HAP-1 (cell line): ENCODE data around the gene TSNAX.

ENCODE experiments used
- DNase-seq, 2 experiments: peaks; one replicate each; pipeline ENCODE4 v3.0.0-alpha.2; 2016 to 2020; ENCODE audit warnings: low spot score in 2 of 2
- H3K27me3 ChIP-seq: fragments of 250-450 bp; sonication (Bioruptor Pico); 2 replicates; pipeline ENCODE4 v1.5.1; 2020; ENCODE audit warnings: low read depth, mild to moderate bottlenecking, moderate library complexity
- H3K36me3 ChIP-seq: fragments of 250-450 bp; sonication (Bioruptor Pico); replicated peaks from 2 replicates; pipeline ENCODE4 v1.5.1; 2020; ENCODE audit warnings: mild to moderate bottlenecking
- H3K4me1 ChIP-seq: fragments of 250-450 bp; sonication (Bioruptor Pico); 2 replicates; pipeline ENCODE4 v1.5.1; 2020; ENCODE audit warnings: mild to moderate bottlenecking
- H3K4me3 ChIP-seq: fragments of 250-450 bp; sonication (Bioruptor Pico); 2 replicates; pipeline ENCODE4 v1.5.1; 2020; ENCODE audit warnings: mild to moderate bottlenecking, moderate library complexity
- H3K9me3 ChIP-seq: fragments of 250-450 bp; sonication (Bioruptor Pico); 2 replicates; pipeline ENCODE4 v1.5.1; 2020; ENCODE audit warnings: mild to moderate bottlenecking, moderate library complexity
- in situ Hi-C: fragments of 300-500 bp; cut with MboI; formaldehyde crosslinking; loops from 3 replicates; pipeline ENCODE4 v1.14.3; 2020; ENCODE audit warnings: low sequenced_read_pairs, inconsistent platforms, mixed read lengths

The TSNAX gene

DNA sequence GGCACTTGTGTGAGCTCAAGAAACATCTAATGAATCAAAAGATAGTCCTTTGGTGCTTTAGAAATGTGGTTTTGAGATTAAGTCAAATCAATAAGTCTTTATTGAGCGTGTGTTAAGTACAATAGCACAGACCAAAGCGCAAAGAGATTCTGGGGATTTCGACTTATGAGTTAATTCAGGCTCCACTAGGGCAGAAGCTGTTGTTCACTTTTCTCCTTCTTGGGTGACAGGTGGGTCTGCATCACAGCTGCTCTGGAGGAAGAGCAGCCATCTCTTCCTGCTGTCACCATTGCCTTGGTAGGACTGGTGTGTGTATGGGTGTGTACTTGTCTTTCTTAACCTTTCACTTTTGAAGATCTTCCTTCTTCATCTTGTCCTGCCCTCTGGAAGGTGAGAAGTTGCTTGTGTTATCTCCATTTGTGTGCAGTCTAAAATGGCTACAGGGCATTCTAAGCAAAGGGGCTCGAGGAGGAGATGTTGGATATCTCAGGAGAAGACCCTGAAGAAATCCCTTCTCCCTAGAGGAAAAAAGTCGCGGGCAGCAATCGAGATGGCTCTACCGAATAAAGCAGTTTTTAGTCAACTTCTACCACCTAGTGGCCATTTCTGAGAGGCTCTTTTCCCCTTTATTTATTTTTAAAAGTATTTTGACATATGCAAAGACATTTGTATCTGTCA is 75.3 kb downstream of the TSNAX start:
- H3K9me3 ChIP-seq: 0 out of 2 replicates have a peak, but pooled peaks cover 2% of the 10 kb centered on the region
- in situ Hi-C loops: no loop called here
- H3K27me3 ChIP-seq: peaks cover 11% of the 10 kb centered on the region
- peak overlapping the region; percentile 21 for H3K4me3 ChIP-seq
- H3K4me1 ChIP-seq: peaks cover 5% of the 10 kb centered on the region
- peak; percentile 68 to 79 for DNase-seq
- no peaks in the 10 kb centered on the region; the same call in 1 of the 2 replicates for H3K36me3 ChIP-seq

DNA sequence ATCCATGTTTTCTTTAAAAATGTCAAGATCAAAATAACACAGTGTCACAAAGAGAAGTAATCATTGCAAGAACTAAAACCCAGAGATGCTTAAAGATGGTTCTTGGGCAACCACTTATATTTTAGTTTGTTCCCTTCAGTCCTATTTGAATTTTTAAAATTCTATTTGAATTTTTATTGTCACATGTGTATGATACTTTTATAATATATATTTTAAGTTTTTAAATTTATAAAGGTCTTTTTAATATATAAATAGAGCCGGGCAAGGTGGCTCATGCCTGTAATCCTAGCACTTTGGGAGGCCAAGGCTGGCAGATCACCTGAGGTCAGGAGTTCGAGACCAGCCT is 75.8 kb downstream of the TSNAX start:
- Histone ChIP-seq H3K9me3 (0 out of 2 replicates have a peak, but pooled peaks cover 2% of the 10 kb centered on the region), H3K36me3 (no peaks in the 10 kb centered on the region; the same call in 1 of the 2 replicates), H3K27me3 (peaks cover 11% of the 10 kb centered on the region), H3K4me3 (no peak overlapping the region), H3K4me1 (peaks cover 5% of the 10 kb centered on the region)
- no peak for DNase-seq
- in situ Hi-C loops: no loop called here

- 0 out of 2 replicates have a peak, but pooled peaks cover 2% of the 10 kb centered on the region for H3K9me3 ChIP-seq
- H3K4me1 ChIP-seq: peaks cover 5% of the 10 kb centered on the region
- no peaks in the 10 kb centered on the region; the same call in 1 of the 2 replicates for H3K36me3 ChIP-seq
- no peak overlapping the region for H3K4me3 ChIP-seq
- peaks cover 11% of the 10 kb centered on the region for H3K27me3 ChIP-seq
- in situ Hi-C loops: no loop called here
- no peak for DNase-seq
These were observed 77.0 kb downstream of the TSNAX start for GRCh38 chr1:231605149-231606100.

DNA sequence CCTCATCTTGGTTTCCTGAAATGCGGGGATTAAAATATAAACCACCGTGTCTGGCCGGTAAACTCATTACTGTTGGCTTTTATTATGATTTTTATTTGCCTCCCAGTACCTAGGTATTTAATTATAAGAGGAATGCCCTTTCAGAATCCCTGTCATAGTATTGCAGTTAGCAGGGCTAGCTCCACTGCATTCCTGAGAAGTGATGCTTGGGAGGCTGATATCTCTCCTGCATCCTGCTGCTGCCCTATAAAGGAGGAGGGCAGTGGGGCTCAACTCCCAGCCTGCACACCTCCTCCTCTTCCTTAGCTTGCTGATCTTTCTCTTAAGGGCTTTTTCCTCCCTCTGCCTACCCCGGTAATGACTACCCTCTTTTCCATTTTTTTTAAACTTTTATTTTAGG is 78.2 kb downstream of the TSNAX start:
- 0 out of 2 replicates have a peak, but pooled peaks cover 2% of the 10 kb centered on the region for H3K9me3 ChIP-seq
- in situ Hi-C loops: no loop called here
- peaks cover 5% of the 10 kb centered on the region for H3K4me1 ChIP-seq
- no peak overlapping the region for H3K4me3 ChIP-seq
- H3K36me3 ChIP-seq: no peaks in the 10 kb centered on the region; the same call in 1 of the 2 replicates
- DNase-seq: no peak
- H3K27me3 ChIP-seq: peaks cover 15% of the 10 kb centered on the region

GRCh38 chr1:231610388-231610787 is 81.9 kb downstream of the TSNAX start:
- 0 out of 2 replicates have a peak, but pooled peaks cover 2% of the 10 kb centered on the region for H3K9me3 ChIP-seq
- H3K36me3 ChIP-seq: no peaks in the 10 kb centered on the region; the same call in 1 of the 2 replicates
- peaks cover 19% of the 10 kb centered on the region for H3K27me3 ChIP-seq
- H3K4me1 ChIP-seq: no peaks in the 10 kb centered on the region
- in situ Hi-C loops: no loop called here
- no peak for DNase-seq
- H3K4me3 ChIP-seq: no peak overlapping the region

- H3K36me3 ChIP-seq: no peaks in the 10 kb centered on the region; the same call in 1 of the 2 replicates
- H3K4me3 ChIP-seq: no peak overlapping the region
- H3K4me1 ChIP-seq: no peaks in the 10 kb centered on the region
- 0 out of 2 replicates have a peak, but pooled peaks cover 2% of the 10 kb centered on the region for H3K9me3 ChIP-seq
- DNase-seq: no peak
- in situ Hi-C loops: no loop called here
- peaks cover 19% of the 10 kb centered on the region for H3K27me3 ChIP-seq
These were observed 82.6 kb downstream of the TSNAX start for GRCh38 chr1:231611111-231611510.

DNA sequence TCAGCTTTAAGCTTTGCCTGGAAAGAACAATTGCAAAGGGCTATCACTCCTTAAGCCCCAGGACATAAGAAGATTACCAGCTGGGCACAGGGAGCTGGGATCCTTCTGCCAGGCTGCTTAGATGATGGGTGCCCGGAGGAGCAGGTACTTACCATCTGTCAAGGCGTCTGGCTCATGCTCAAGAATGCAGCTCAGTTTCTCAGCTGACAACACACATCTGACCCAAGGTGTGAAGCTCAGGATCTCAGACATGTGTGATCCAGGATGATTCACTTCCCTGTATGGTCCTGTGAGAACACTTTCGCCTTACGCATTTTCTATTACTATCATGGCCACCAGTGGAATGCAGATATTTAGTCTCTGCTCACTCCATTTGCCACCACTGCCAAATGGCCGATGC is 83.4 kb downstream of the TSNAX start:
- Histone ChIP-seq H3K27me3 (peaks cover 15% of the 10 kb centered on the region), H3K9me3 (0 out of 2 replicates have a peak, but pooled peaks cover 2% of the 10 kb centered on the region), H3K4me3 (no peak overlapping the region), H3K36me3 (no peaks in the 10 kb centered on the region; the same call in 1 of the 2 replicates), H3K4me1 (no peaks in the 10 kb centered on the region)
- in situ Hi-C loops: no loop called here
- no peak for DNase-seq

- 0 out of 2 replicates have a peak, but pooled peaks cover 2% of the 10 kb centered on the region for H3K9me3 ChIP-seq
- in situ Hi-C loops: no loop called here
- no peak for DNase-seq
- no peak overlapping the region for H3K4me3 ChIP-seq
- H3K27me3 ChIP-seq: peaks cover 12% of the 10 kb centered on the region
- no peaks in the 10 kb centered on the region for H3K4me1 ChIP-seq
- H3K36me3 ChIP-seq: no peaks in the 10 kb centered on the region; the same call in 1 of the 2 replicates
These were observed 84.1 kb downstream of the TSNAX start for GRCh38 chr1:231612393-231613089.

- in situ Hi-C loops: no loop called here
- no peaks in the 10 kb centered on the region for H3K4me1 ChIP-seq
- peaks cover 9% of the 10 kb centered on the region for H3K27me3 ChIP-seq
- H3K36me3 ChIP-seq: no peaks in the 10 kb centered on the region
- no peaks in the 10 kb centered on the region for H3K9me3 ChIP-seq
- DNase-seq: no peak
- no peak overlapping the region for H3K4me3 ChIP-seq
These were observed 85.2 kb downstream of the TSNAX start for GRCh38 chr1:231613419-231614349.
